ENCODE data around the gene GSTCD.
"Not testable (repeated sequence)": the region's sequence is repeated elsewhere in the genome, so short reads cannot be mapped to it uniquely, and the experiment has no call there.

GSTCD gene

GRCh38 chr4:105715692-105716278 lies 7.2 kb downstream of the GSTCD start:
- DNase-seq = no peak

GRCh38 chr4:105719204-105719603 lies 10.6 kb downstream of the GSTCD start:
- no peak for DNase-seq

- DNase-seq = no peak
Observed at GRCh38 chr4:105725623-105726022, 17.0 kb downstream of the GSTCD start.

GRCh38 chr4:105729895-105730294 lies 21.3 kb downstream of the GSTCD start:
- not testable (repeated sequence) for DNase-seq

GRCh38 chr4:105735217-105735616 lies 26.6 kb downstream of the GSTCD start:
- DNase-seq = not testable (repeated sequence)

GRCh38 chr4:105741548-105741947 lies 33.0 kb downstream of the GSTCD start:
- DNase-seq = no peak

- DNase-seq = no peak
Observed at GRCh38 chr4:105748222-105748621, 39.6 kb downstream of the GSTCD start.

GRCh38 chr4:105751718-105752299 lies 43.2 kb downstream of the GSTCD start:
- DNase-seq = no peak

- DNase-seq = no peak
Observed at GRCh38 chr4:105753361-105753760, 44.8 kb downstream of the GSTCD start.

GRCh38 chr4:105755375-105755774 lies 46.8 kb downstream of the GSTCD start:
- no peak for DNase-seq

- DNase-seq = no peak
Observed at GRCh38 chr4:105758958-105759357, 50.4 kb downstream of the GSTCD start.

GRCh38 chr4:105765690-105766407 lies 57.3 kb downstream of the GSTCD start:
- DNase-seq = no peak

- DNase-seq = no peak
Observed at GRCh38 chr4:105767579-105767978, 59.0 kb downstream of the GSTCD start.

- not testable (repeated sequence) for DNase-seq
Observed at GRCh38 chr4:105770524-105770923, 61.9 kb downstream of the GSTCD start.

GRCh38 chr4:105772065-105772464 lies 63.5 kb downstream of the GSTCD start:
- DNase-seq = not testable (repeated sequence)

GRCh38 chr4:105775760-105776415 lies 67.3 kb downstream of the GSTCD start:
- not testable (repeated sequence) for DNase-seq

GRCh38 chr4:105780176-105780575 lies 71.6 kb downstream of the GSTCD start:
- no peak for DNase-seq

GRCh38 chr4:105784761-105785160 lies 76.2 kb downstream of the GSTCD start:
- DNase-seq = no peak

GRCh38 chr4:105785792-105786191 lies 77.2 kb downstream of the GSTCD start:
- no peak for DNase-seq

- DNase-seq = no peak
Observed at GRCh38 chr4:105786748-105787147, 78.2 kb downstream of the GSTCD start.

GRCh38 chr4:105797225-105797624 lies 88.6 kb downstream of the GSTCD start:
- no peak for DNase-seq

GRCh38 chr4:105805501-105806120 lies 97.0 kb downstream of the GSTCD start:
- no peak for DNase-seq

GRCh38 chr4:105807496-105807895 lies 98.9 kb downstream of the GSTCD start:
- DNase-seq = no peak
